ENCODE data around the gene TNNT1. TPM values are rescaled to one million over a fixed set of nuclear protein-coding genes. Genes with fewer than 3 reads are reported as not detected.

The TNNT1 gene
- total and polyA plus RNA-seq, 4 donors, result 1.3 to 2.0 (median 1.4) TPM; not detected in 1

DNA sequence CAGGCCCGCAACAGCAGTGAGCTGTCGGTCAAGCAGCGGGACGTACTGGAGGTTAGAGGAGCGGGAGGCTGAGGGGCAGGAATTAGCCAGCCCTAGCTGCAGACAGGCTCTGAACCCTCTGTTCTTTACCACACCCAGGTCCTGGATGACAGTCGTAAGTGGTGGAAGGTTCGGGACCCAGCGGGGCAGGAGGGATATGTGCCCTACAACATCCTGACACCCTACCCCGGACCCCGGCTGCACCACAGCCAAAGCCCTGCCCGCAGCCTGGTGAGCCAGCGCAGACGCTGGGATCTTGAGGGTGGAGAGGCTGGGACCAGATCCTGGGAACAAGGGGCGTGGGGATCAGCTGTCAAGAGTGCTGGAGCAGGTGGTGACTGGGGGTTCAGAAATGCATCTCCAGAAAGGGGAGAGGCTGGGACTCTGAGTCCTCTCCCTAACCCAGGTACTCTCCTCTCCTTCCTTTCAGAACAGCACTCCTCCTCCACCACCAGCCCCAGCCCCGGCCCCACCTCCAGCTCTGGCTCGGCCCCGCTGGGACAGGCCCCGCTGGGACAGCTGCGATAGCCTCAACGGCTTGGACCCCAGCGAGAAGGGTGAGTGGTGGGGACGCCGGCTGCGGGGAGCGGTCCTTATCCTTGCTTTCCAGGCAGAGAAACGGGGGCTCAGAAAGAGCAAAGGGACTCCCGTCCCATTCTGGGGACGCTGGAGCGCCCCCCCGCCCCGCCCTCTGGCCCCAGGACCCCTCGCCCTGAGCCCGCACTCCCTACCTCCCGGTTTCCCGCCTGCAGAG is 62.9 kb downstream of the TNNT1 start:
- Histone ChIP-seq H3K27ac (ENCODE audit: low read depth in 1 of 2, low read length in 2 of 2) (no peak overlapping the region), H3K4me3 (ENCODE audit: low read length in 2 of 2) (no peak overlapping the region), H3K4me1 (ENCODE audit: control insufficient read depth in 1 of 2, insufficient read depth in 2 of 2, low read length in 2 of 2) (no peaks in the 10 kb centered on the region), H3K27me3 (ENCODE audit: control insufficient read depth in 1 of 2, insufficient read depth in 2 of 2, low read length in 1 of 2) (no peaks in the 10 kb centered on the region), H3K9me3 (ENCODE audit: control insufficient read depth, low read length) (no peaks in the 10 kb centered on the region), H3K36me3 (ENCODE audit: control insufficient read depth in 1 of 2, insufficient read depth in 2 of 2, low read length in 1 of 2) (no peaks in the 10 kb centered on the region)
- intact Hi-C loops (cut with DNase I), result loop anchor here in 1 of 2 donors (2.0 kb wide), 1 partner anchor 31 kb away; the partner anchor contains the start of gene PPP1R12C
- peak in 1 of 2 donors; percentile 74 for DNase-seq
- whole genome bisulfite sequencing, 2 donors, result 12 to 15% methylated on average over 35 of the region's 35 CpGs
- ATAC-seq (ENCODE audit: low FRiP score), result no peak

DNA sequence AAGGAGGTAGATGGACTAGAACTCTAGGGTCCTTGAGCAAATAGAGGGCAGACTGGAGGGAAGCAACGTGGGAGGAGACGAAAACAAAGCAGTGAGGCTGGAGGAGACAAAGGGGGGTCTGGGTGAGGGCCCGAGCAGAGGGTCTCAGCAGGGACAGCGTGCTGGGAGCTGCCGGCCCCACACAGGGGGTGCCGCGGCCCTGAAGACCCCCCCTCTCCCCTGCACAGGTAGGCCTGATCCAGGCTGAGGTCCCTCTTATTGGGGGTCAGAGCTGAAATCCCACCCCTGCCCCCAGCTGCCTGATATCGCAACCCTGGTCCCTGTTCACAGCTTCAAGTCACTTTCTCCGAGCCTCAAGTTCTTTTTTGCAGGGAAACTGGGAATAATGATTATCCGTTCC is 64.6 kb downstream of the TNNT1 start:
- Histone ChIP-seq H3K4me1 (ENCODE audit: control insufficient read depth in 1 of 2, insufficient read depth in 2 of 2, low read length in 2 of 2) (no peaks in the 10 kb centered on the region), H3K36me3 (ENCODE audit: control insufficient read depth in 1 of 2, insufficient read depth in 2 of 2, low read length in 1 of 2) (no peaks in the 10 kb centered on the region), H3K27ac (ENCODE audit: low read depth in 1 of 2, low read length in 2 of 2) (no peak overlapping the region), H3K9me3 (ENCODE audit: control insufficient read depth, low read length) (no peaks in the 10 kb centered on the region), H3K27me3 (ENCODE audit: control insufficient read depth in 1 of 2, insufficient read depth in 2 of 2, low read length in 1 of 2) (no peaks in the 10 kb centered on the region), H3K4me3 (ENCODE audit: low read length in 2 of 2) (no peak overlapping the region)
- DNase-seq (no peak), ATAC-seq (ENCODE audit: low FRiP score) (no peak)
- intact Hi-C loops (cut with DNase I), result no loop called here
- WGBS, 2 donors, result 66 to 70% methylated on average over 10 of the region's 10 CpGs

DNA sequence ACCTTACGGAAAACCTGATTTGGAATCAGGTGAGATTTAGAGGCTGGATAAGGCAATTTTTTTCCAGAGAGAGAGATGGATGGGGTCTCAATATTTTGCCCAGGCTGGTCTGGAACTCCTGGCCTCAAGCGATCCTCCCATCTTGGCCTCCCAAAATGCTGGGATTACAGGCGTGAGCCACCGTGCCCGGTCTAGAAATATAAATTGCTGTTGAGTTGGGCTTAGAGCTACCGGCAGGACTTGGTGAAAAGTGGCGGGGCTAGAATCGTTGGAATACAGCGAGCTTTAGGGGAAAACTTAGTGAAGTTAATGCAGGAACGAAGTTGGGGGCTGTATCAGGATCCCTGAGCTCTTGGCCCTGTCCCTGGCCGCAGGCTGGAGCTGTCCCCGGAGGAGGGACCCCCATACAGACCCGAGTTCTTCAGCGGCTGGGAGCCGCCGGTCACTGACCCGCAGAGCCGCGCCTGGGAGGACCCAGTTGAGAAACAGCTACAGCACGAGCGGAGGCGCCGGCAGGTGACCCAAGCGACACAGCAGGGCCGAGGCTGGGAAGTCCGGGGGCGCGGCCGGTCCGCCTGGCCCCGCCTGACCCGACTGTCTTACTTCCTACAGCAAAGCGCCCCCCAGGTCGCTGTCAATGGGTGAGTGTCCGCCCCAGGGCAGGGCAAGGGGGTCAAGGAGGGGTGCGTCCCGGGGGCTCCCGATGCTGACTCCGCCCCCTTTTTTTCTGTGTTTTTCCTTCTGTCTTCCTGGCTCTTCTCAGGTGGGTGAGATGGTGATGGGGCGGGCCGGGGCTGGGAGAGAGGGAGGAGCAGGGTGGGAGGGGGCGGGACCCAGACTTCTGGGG is 65.8 kb downstream of the TNNT1 start:
- 25 to 30% methylated on average over 41 to 42 of the region's 42 CpGs for WGBS, 2 donors
- ATAC-seq (ENCODE audit: low FRiP score) (no peak), DNase-seq (no peak)
- Histone ChIP-seq H3K9me3 (ENCODE audit: control insufficient read depth, low read length) (no peaks in the 10 kb centered on the region), H3K27me3 (ENCODE audit: control insufficient read depth in 1 of 2, insufficient read depth in 2 of 2, low read length in 1 of 2) (no peaks in the 10 kb centered on the region), H3K27ac (ENCODE audit: low read depth in 1 of 2, low read length in 2 of 2) (no peak overlapping the region), H3K4me1 (ENCODE audit: control insufficient read depth in 1 of 2, insufficient read depth in 2 of 2, low read length in 2 of 2) (no peaks in the 10 kb centered on the region), H3K36me3 (ENCODE audit: control insufficient read depth in 1 of 2, insufficient read depth in 2 of 2, low read length in 1 of 2) (no peaks in the 10 kb centered on the region), H3K4me3 (ENCODE audit: low read length in 2 of 2) (no peak overlapping the region)
- intact Hi-C loops (cut with DNase I), result no loop called here

Small RNAs within 50 kb of the gene (microRNA-seq; reads per million reads assigned to microRNA genes)
- gene MIR7975, result 0 reads per million in 2 donors

Other genes starting within 250 kb of the TNNT1 start
- gene NCR1, start 243.1 kb downstream of the TNNT1 start, total RNA-seq, result 1 to 10 TPM in 1 of 2 donors, under 1 TPM in 1; 0.72 to 1.0 TPM
- gene NCR1, start 243.1 kb downstream of the TNNT1 start, polyA plus RNA-seq, result not detected
- not detected for gene NLRP7, start 201.7 kb downstream of the TNNT1 start, total RNA-seq
- gene NLRP7, start 201.7 kb downstream of the TNNT1 start, polyA plus RNA-seq, result not detected
- 1 to 10 TPM in 1 of 2 donors, under 1 TPM in 1; 0.55 to 2.3 TPM for gene NLRP2, start 182.8 kb downstream of the TNNT1 start, total RNA-seq
- gene NLRP2, start 182.8 kb downstream of the TNNT1 start, polyA plus RNA-seq, result 1 to 10 TPM in 1 of 2 donors, under 1 TPM in 1; 0.08 to 5.1 TPM
- under 1 TPM; 0.27 to 0.84 TPM for gene GP6, start 110.9 kb downstream of the TNNT1 start, total RNA-seq
- gene GP6, start 110.9 kb downstream of the TNNT1 start, polyA plus RNA-seq, result under 1 TPM in 1 of 2 donors, not detected in 1; 0.08 TPM
- gene RDH13, start 86.1 kb downstream of the TNNT1 start, total RNA-seq, result 10 to 100 TPM in 1 of 2 donors, 1 to 10 TPM in 1; 8.9 to 14.4 TPM
- gene RDH13, start 86.1 kb downstream of the TNNT1 start, polyA plus RNA-seq, result 10 to 100 TPM in 1 of 2 donors, 1 to 10 TPM in 1; 3.4 to 12.4 TPM
- gene EPS8L1, start 73.3 kb downstream of the TNNT1 start, total RNA-seq, result 1 to 10 TPM in 1 of 2 donors, under 1 TPM in 1; 0.81 to 4.1 TPM
- gene EPS8L1, start 73.3 kb downstream of the TNNT1 start, polyA plus RNA-seq, result 10 to 100 TPM in 1 of 2 donors, under 1 TPM in 1; 0.38 to 10.8 TPM
- 100 to 1,000 TPM; 134 to 218 TPM for gene PPP1R12C, start 31.6 kb downstream of the TNNT1 start, total RNA-seq
- 100 to 1,000 TPM; 104 to 432 TPM for gene PPP1R12C, start 31.6 kb downstream of the TNNT1 start, polyA plus RNA-seq
- not detected for gene TNNI3, start 8.5 kb upstream of the TNNT1 start, total RNA-seq
- 10 to 100 TPM in 1 of 2 donors, under 1 TPM in 1; 0.51 to 14.1 TPM for gene TNNI3, start 8.5 kb upstream of the TNNT1 start, polyA plus RNA-seq
- gene DNAAF3, start 17.4 kb upstream of the TNNT1 start, total RNA-seq, result not detected
- gene DNAAF3, start 17.4 kb upstream of the TNNT1 start, polyA plus RNA-seq, result under 1 TPM; 0.38 to 0.87 TPM
- gene SYT5, start 31.1 kb upstream of the TNNT1 start, total RNA-seq, result not detected
- not detected for gene SYT5, start 31.1 kb upstream of the TNNT1 start, polyA plus RNA-seq
- gene PTPRH, start 60.3 kb upstream of the TNNT1 start, total RNA-seq, result 1 to 10 TPM in 1 of 2 donors, under 1 TPM in 1; 0.29 to 1.9 TPM
- 1 to 10 TPM in 1 of 2 donors, under 1 TPM in 1; 0.03 to 7.5 TPM for gene PTPRH, start 60.3 kb upstream of the TNNT1 start, polyA plus RNA-seq
- gene TMEM86B, start 79.6 kb upstream of the TNNT1 start, total RNA-seq, result 1 to 10 TPM; 2.0 to 3.6 TPM
- gene TMEM86B, start 79.6 kb upstream of the TNNT1 start, polyA plus RNA-seq, result 10 to 100 TPM in 1 of 2 donors, 1 to 10 TPM in 1; 2.9 to 10.9 TPM
- 10 to 100 TPM; 47.9 to 55.4 TPM for gene PPP6R1, start 109.8 kb upstream of the TNNT1 start, total RNA-seq
- gene PPP6R1, start 109.8 kb upstream of the TNNT1 start, polyA plus RNA-seq, result 10 to 100 TPM; 15.2 to 25.3 TPM
- gene HSPBP1, start 130.9 kb upstream of the TNNT1 start, total RNA-seq, result 10 to 100 TPM; 14.1 to 16.3 TPM
- gene HSPBP1, start 130.9 kb upstream of the TNNT1 start, polyA plus RNA-seq, result 10 to 100 TPM; 14.7 to 25.3 TPM
- gene BRSK1, start 134.8 kb upstream of the TNNT1 start, total RNA-seq, result 10 to 100 TPM; 14.2 to 18.5 TPM
- 10 to 100 TPM in 1 of 2 donors, 1 to 10 TPM in 1; 4.8 to 25.1 TPM for gene BRSK1, start 134.8 kb upstream of the TNNT1 start, polyA plus RNA-seq
- gene TMEM150B, start 176.1 kb upstream of the TNNT1 start, total RNA-seq, result 1 to 10 TPM; 2.9 to 9.6 TPM
- gene TMEM150B, start 176.1 kb upstream of the TNNT1 start, polyA plus RNA-seq, result 1 to 10 TPM in 1 of 2 donors, under 1 TPM in 1; 0.72 to 5.5 TPM
- 10 to 100 TPM in 1 of 2 donors, 1 to 10 TPM in 1; 4.5 to 12.8 TPM for gene KMT5C, start 190.7 kb upstream of the TNNT1 start, total RNA-seq
- 10 to 100 TPM in 1 of 2 donors, 1 to 10 TPM in 1; 3.4 to 13.2 TPM for gene KMT5C, start 190.7 kb upstream of the TNNT1 start, polyA plus RNA-seq
- gene COX6B2, start 205.5 kb upstream of the TNNT1 start, total RNA-seq, result under 1 TPM; 0.19 to 0.99 TPM
- gene COX6B2, start 205.5 kb upstream of the TNNT1 start, polyA plus RNA-seq, result not detected
- not detected for gene GARIN5B, start 214.1 kb upstream of the TNNT1 start, total RNA-seq
- not detected for gene GARIN5B, start 214.1 kb upstream of the TNNT1 start, polyA plus RNA-seq
- under 1 TPM; 0.23 to 0.27 TPM for gene IL11, start 221.3 kb upstream of the TNNT1 start, total RNA-seq
- gene IL11, start 221.3 kb upstream of the TNNT1 start, polyA plus RNA-seq, result 1 to 10 TPM in 1 of 2 donors, not detected in 1; 2.1 TPM
- gene TMEM190, start 227.6 kb upstream of the TNNT1 start, total RNA-seq, result not detected
- not detected for gene TMEM190, start 227.6 kb upstream of the TNNT1 start, polyA plus RNA-seq
- 1 to 10 TPM in 1 of 2 donors, under 1 TPM in 1; 0.94 to 2.4 TPM for gene TMEM238, start 235.1 kb upstream of the TNNT1 start, total RNA-seq
- not detected for gene TMEM238, start 235.1 kb upstream of the TNNT1 start, polyA plus RNA-seq
- 1,000 to 10,000 TPM in 1 of 2 donors, 100 to 1,000 TPM in 1; 841 to 1,022 TPM for gene RPL28, start 236.7 kb upstream of the TNNT1 start, total RNA-seq
- gene RPL28, start 236.7 kb upstream of the TNNT1 start, polyA plus RNA-seq, result 1,000 to 10,000 TPM; 1,298 to 1,335 TPM

All from aorta (tissue), 5 donors.